ENCODE data around the gene HSP90AB1. TPM values are rescaled to one million over a fixed set of nuclear protein-coding genes. Genes with fewer than 3 reads are reported as not detected.

HSP90AB1 gene
- total and polyA plus RNA-seq, 9 of the 15 experiments (the other 6 are each of a cell fraction or from before 2014, with no cell fraction given) = 1,780 to 3,358 (median 2,262) TPM

- TF ChIP-seq SMARCC2 (IDR thresholded peaks at IDR 0.05; ENCODE audit: low read depth) = peak; percentile 71; the same call in 1 of the 2 replicates
- no peak for TF ChIP-seq KLF6 (CRISPR knock-in tag; IDR thresholded peaks at IDR 0.05; ENCODE audit: borderline replicate concordance)
- TF ChIP-seq JUND (IDR thresholded peaks at IDR 0.05; ENCODE audit: borderline replicate concordance, low read depth, low read length) = peak; percentile 74
- no peak; the same call in 2 of the 3 replicates for TF ChIP-seq JUND (tag; IDR thresholded peaks at IDR 0.05; ENCODE audit: borderline replicate concordance, low read depth, low read length)
- TF ChIP-seq HLTF (IDR thresholded peaks at IDR 0.05) = peak; percentile 83; the same call in 1 of the 2 replicates
- peak; percentile 48 for TF ChIP-seq SMAD1 (IDR thresholded peaks at IDR 0.05; ENCODE audit: low read depth, low read length, partially characterized antibody)
- TF ChIP-seq MAZ (CRISPR knock-in tag; conservative IDR thresholded peaks at IDR 0.05 in 1 of 2, IDR thresholded peaks at IDR 0.05 in 1 of 2) = peak; percentile 50 to 77
- no peak for TF ChIP-seq USF1 (CRISPR knock-in tag; IDR thresholded peaks at IDR 0.05)
- no peak for TF ChIP-seq POLR3G (IDR thresholded peaks at IDR 0.05; ENCODE audit: extremely low read depth, insufficient read length, insufficient replicate concordance)
- no peak for TF ChIP-seq ZNF23 (CRISPR knock-in tag; IDR thresholded peaks at IDR 0.05)
- no peak for TF ChIP-seq PHF20 (IDR thresholded peaks at IDR 0.05; ENCODE audit: partially characterized antibody)
- TF ChIP-seq TFAP4 (CRISPR knock-in tag; IDR thresholded peaks at IDR 0.05; ENCODE audit: borderline replicate concordance) = peak; percentile 88
- TF ChIP-seq E2F1 (CRISPR knock-in tag; IDR thresholded peaks at IDR 0.05) = no peak; the same call in 1 of the 2 replicates
- TF ChIP-seq, protein P1, sequence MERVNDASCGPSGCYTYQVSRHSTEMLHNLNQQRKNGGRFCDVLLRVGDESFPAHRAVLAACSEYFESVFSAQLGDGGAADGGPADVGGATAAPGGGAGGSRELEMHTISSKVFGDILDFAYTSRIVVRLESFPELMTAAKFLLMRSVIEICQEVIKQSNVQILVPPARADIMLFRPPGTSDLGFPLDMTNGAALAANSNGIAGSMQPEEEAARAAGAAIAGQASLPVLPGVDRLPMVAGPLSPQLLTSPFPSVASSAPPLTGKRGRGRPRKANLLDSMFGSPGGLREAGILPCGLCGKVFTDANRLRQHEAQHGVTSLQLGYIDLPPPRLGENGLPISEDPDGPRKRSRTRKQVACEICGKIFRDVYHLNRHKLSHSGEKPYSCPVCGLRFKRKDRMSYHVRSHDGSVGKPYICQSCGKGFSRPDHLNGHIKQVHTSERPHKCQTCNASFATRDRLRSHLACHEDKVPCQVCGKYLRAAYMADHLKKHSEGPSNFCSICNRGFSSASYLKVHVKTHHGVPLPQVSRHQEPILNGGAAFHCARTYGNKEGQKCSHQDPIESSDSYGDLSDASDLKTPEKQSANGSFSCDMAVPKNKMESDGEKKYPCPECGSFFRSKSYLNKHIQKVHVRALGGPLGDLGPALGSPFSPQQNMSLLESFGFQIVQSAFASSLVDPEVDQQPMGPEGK (CRISPR knock-in tag; IDR thresholded peaks at IDR 0.05; ENCODE audit: borderline replicate concordance) = no peak
- peak; percentile 99 for TF ChIP-seq KLF16 (IDR thresholded peaks at IDR 0.05)
- peak; percentile 90 for TF ChIP-seq ZNF592 (IDR thresholded peaks at IDR 0.05)
- TF ChIP-seq PTRF (tag; IDR thresholded peaks at IDR 0.05) = no peak
- TF ChIP-seq SRSF3 (IDR thresholded peaks at IDR 0.05; ENCODE audit: insufficient read depth, low read length) = no peak
These were observed 21.1 kb upstream of the HSP90AB1 start (continued) for GRCh38 chr6:44225579-44226325.

Data from K562 (cell line).